NT2/D1 (cell line): ENCODE measurements around the gene CHRNG.

Experiments used
- SUZ12 ChIP-seq: IDR thresholded peaks from 2 replicates; pipeline ENCODE4 v1.6.1; 2011; ENCODE audit not compliant: insufficient read length, insufficient read depth; ENCODE audit errors: extremely low read depth
- YY1 ChIP-seq: IDR thresholded peaks from 2 replicates; pipeline ENCODE4 v1.6.1; 2011; ENCODE audit not compliant: insufficient read length, insufficient read depth
- ZNF274 ChIP-seq: IDR thresholded peaks from 2 replicates; pipeline ENCODE4 v1.6.1; 2011; ENCODE audit warnings: mild to moderate bottlenecking, low read depth, low read length

DNA sequence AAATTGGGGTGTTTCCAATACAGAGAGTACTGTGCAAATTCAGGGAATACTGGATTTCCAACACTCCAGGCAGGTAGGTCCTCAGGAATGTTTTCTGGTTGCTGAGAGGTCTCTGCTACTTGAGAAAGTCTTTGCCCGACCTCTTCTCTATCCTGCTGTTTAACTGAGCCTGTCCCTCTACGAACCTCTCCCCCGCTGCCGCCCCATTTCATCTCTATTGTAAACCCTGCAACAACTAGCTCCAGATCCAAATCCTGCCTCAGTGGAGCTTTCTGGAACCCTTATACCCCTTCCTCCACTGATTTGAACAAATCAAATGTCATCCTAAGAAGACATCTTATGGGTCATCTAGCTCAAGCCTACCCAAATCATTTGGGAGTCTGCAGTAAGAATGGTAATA, 12.3 kb downstream of the CHRNG start:
- no peak for TF ChIP-seq YY1
- no peak for TF ChIP-seq ZNF274
- no peak for TF ChIP-seq SUZ12
